Psoas muscle (tissue), 8 donors: Measurements from ENCODE around the gene DLG4. TPM values are rescaled to one million over a fixed set of nuclear protein-coding genes. Genes with fewer than 3 reads are reported as not detected.

Experiments
- ATAC-seq, 4 donors: fragments of 200-7000 bp; cut with Tn5 transposase; one replicate each; pipeline ENCODE4 v1.9.1; 2020; ENCODE audit warnings: moderate library complexity in 3 of 4, mild to moderate bottlenecking in 2 of 4
- DNase-seq, 2 donors: peaks; one replicate each; pipeline ENCODE4 v3.0.0-alpha.2; 2020
- H3K27ac ChIP-seq: fragments of 200-600 bp; one replicate; pipeline ENCODE4 v1.8.0; 2022
- H3K27me3 ChIP-seq, 3 donors: fragments of 200-600 bp in 1 of 3; one replicate each; pipeline versions ENCODE4 v1.6.1 to v1.8.0; 2013 to 2022; ENCODE audit warnings: low read length in 2 of 3, mild to moderate bottlenecking in 2 of 3, moderate library complexity in 1 of 3; ENCODE audit not compliant: insufficient read depth in 3 of 3
- H3K36me3 ChIP-seq, 2 donors: fragments of 200-600 bp in 1 of 2; one replicate each; pipeline versions ENCODE4 v1.6.1 to v1.8.0; 2013 to 2022; ENCODE audit warnings: low read depth in 1 of 2, mild to moderate bottlenecking in 1 of 2, moderate library complexity in 1 of 2; ENCODE audit not compliant: insufficient read depth in 1 of 2
- H3K4me1 ChIP-seq: fragments of 200-600 bp; one replicate; pipeline ENCODE4 v1.8.0; 2022
- H3K4me3 ChIP-seq: fragments of 200-600 bp; one replicate; pipeline ENCODE4 v1.8.0; 2022; ENCODE audit warnings: mild to moderate bottlenecking
- H3K9me3 ChIP-seq: fragments of 200-600 bp; one replicate; pipeline ENCODE4 v1.8.0; 2022
- WGBS, 3 donors: extraction: QIAGEN DNeasy Blood & Tissue Kit; methylation state at CpG; one replicate each; pipeline versions ENCODE4 v1.1.6 to v1.1.7; 2013; 5-methylcytosine and 5-hydroxymethylcytosine counted together
- intact Hi-C, 2 donors: fragments of 100-400 bp; cut with DNase I; formaldehyde crosslinking; loops; one replicate each; pipeline versions ENCODE4 v1.11.0 to v1.14.2; 2022
- polyA plus RNA-seq, 3 donors: library from polyadenylated mRNA; stranded (reverse); fragments of 200-250 nt; gene quantifications; one replicate each; pipeline ENCODE4 v1.2.3, GENCODE V29; 2013
- total RNA-seq, 4 donors: library from RNA; stranded (reverse); fragmentation: NEBNext Ultra II Directional in 2 of 4; extraction: Animal tissue kit (Norgen Biotek cat#: 25700) in 2 of 4; gene quantifications; one replicate each; pipeline versions ENCODE4 v1.2.1 to v1.2.4, GENCODE V29; 2021 to 2023
- TF ChIP-seq, protein P1 (sequence below): fragments of 200-600 bp; IDR thresholded peaks from one replicate; pipeline ENCODE4 v1.8.0; 2022; ENCODE audit warnings: antibody characterized with exemption
- donor health status: healthy with polysubstance abuse.
- donor health status: DM: no; HTN: no; CAD: no; lungs with moderate emphysema.
- donor health status: Bipolar disorder and iron deficiency.
- donor health status: healthy.
- donor health status: DM: yes; HTN: yes; CAD: no.
- donor health status: DM: no; HTN: no; CAD: no.
- donor health status: DM: no; HTN: no; CAD: no.
- donor health status: DM: yes; HTN: yes; CAD: no.

The DLG4 gene
- total and polyA plus RNA-seq, 7 donors: 1.5 to 8.9 (median 5.0) TPM

- intact Hi-C loops: loop anchor here in 1 of 2 donors (2.0 kb wide), 1 partner anchor 87 kb away; no protein-coding TSS in a partner anchor
- TF ChIP-seq, protein P1, sequence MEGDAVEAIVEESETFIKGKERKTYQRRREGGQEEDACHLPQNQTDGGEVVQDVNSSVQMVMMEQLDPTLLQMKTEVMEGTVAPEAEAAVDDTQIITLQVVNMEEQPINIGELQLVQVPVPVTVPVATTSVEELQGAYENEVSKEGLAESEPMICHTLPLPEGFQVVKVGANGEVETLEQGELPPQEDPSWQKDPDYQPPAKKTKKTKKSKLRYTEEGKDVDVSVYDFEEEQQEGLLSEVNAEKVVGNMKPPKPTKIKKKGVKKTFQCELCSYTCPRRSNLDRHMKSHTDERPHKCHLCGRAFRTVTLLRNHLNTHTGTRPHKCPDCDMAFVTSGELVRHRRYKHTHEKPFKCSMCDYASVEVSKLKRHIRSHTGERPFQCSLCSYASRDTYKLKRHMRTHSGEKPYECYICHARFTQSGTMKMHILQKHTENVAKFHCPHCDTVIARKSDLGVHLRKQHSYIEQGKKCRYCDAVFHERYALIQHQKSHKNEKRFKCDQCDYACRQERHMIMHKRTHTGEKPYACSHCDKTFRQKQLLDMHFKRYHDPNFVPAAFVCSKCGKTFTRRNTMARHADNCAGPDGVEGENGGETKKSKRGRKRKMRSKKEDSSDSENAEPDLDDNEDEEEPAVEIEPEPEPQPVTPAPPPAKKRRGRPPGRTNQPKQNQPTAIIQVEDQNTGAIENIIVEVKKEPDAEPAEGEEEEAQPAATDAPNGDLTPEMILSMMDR: no peak
- ATAC-seq (no peak), DNase-seq (peak; percentile 30 to 53)
- H3K36me3 ChIP-seq: no peaks in the 10 kb centered on the region
- H3K27me3 ChIP-seq: peaks cover 0 to 68% (median 3%) of the 10 kb centered on the region in 3 donors
- WGBS, 3 donors: 37 to 39% (median 38%) methylated on average over 13 of the region's 13 CpGs
- no peaks in the 10 kb centered on the region for H3K9me3 ChIP-seq
- H3K4me1 ChIP-seq: no peaks in the 10 kb centered on the region
- no peak overlapping the region for H3K27ac ChIP-seq
- H3K4me3 ChIP-seq: no peak overlapping the region
These were observed 82.3 kb downstream of the DLG4 start for GRCh38 chr17:7137171-7137943.

Other genes starting within 250 kb of the DLG4 start
Only the 30 nearest of the 33 such genes appear.
- 100 to 1,000 TPM; 113 to 148 (median 139) TPM for gene RNASEK, start 207.2 kb downstream of the DLG4 start, total RNA-seq
- gene RNASEK, start 207.2 kb downstream of the DLG4 start, polyA plus RNA-seq: 100 to 1,000 TPM; 233 to 321 (median 236) TPM
- gene BCL6B, start 196.8 kb downstream of the DLG4 start, total RNA-seq: 10 to 100 TPM in 2 of 4 donors, 1 to 10 TPM in 2; 6.1 to 11.9 (median 10.1) TPM
- 1 to 10 TPM; 2.0 to 4.4 (median 4.3) TPM for gene BCL6B, start 196.8 kb downstream of the DLG4 start, polyA plus RNA-seq
- 1 to 10 TPM in 1 of 4 donors, under 1 TPM in 3; 0.57 to 1.5 (median 0.72) TPM for gene SLC16A13, start 183.8 kb downstream of the DLG4 start, total RNA-seq
- under 1 TPM; 0.17 to 0.40 (median 0.40) TPM for gene SLC16A13, start 183.8 kb downstream of the DLG4 start, polyA plus RNA-seq
- gene SLC16A11, start 175.7 kb downstream of the DLG4 start, total RNA-seq: under 1 TPM in 2 of 4 donors, not detected in 2; 0.36 to 0.42 TPM
- 1 to 10 TPM in 1 of 3 donors, under 1 TPM in 2; 0.34 to 1.2 (median 0.77) TPM for gene SLC16A11, start 175.7 kb downstream of the DLG4 start, polyA plus RNA-seq
- gene CLEC10A, start 139.6 kb downstream of the DLG4 start, total RNA-seq: 1 to 10 TPM; 1.9 to 4.9 (median 2.4) TPM
- gene CLEC10A, start 139.6 kb downstream of the DLG4 start, polyA plus RNA-seq: 1 to 10 TPM in 1 of 3 donors, under 1 TPM in 2; 0.69 to 2.4 (median 0.87) TPM
- gene ASGR2, start 105.0 kb downstream of the DLG4 start, total RNA-seq: under 1 TPM in 2 of 4 donors, not detected in 2; 0.34 to 0.62 TPM
- under 1 TPM in 2 of 3 donors, not detected in 1; 0.04 to 0.25 TPM for gene ASGR2, start 105.0 kb downstream of the DLG4 start, polyA plus RNA-seq
- gene ASGR1, start 40.5 kb downstream of the DLG4 start, total RNA-seq: under 1 TPM in 2 of 4 donors, not detected in 2; 0.26 to 0.39 TPM
- gene ASGR1, start 40.5 kb downstream of the DLG4 start, polyA plus RNA-seq: under 1 TPM; 0.08 to 0.23 (median 0.21) TPM
- gene ACADVL, start 102 bp upstream of the DLG4 start, total RNA-seq: 1,000 to 10,000 TPM in 3 of 4 donors, 100 to 1,000 TPM in 1; 987 to 1,310 (median 1,099) TPM
- gene ACADVL, start 102 bp upstream of the DLG4 start, polyA plus RNA-seq: 1,000 to 10,000 TPM in 1 of 3 donors, 100 to 1,000 TPM in 2; 538 to 1,030 (median 946) TPM
- 10 to 100 TPM; 11.4 to 19.6 (median 13.8) TPM for gene DVL2, start 14.7 kb upstream of the DLG4 start, total RNA-seq
- 10 to 100 TPM; 10.0 to 22.1 (median 10.0) TPM for gene DVL2, start 14.7 kb upstream of the DLG4 start, polyA plus RNA-seq
- gene PHF23, start 19.6 kb upstream of the DLG4 start, total RNA-seq: 10 to 100 TPM; 20.9 to 28.8 (median 27.7) TPM
- 10 to 100 TPM; 24.0 to 43.3 (median 29.4) TPM for gene PHF23, start 19.6 kb upstream of the DLG4 start, polyA plus RNA-seq
- 100 to 1,000 TPM; 447 to 492 (median 481) TPM for gene GABARAP, start 22.6 kb upstream of the DLG4 start, total RNA-seq
- gene GABARAP, start 22.6 kb upstream of the DLG4 start, polyA plus RNA-seq: 100 to 1,000 TPM; 344 to 569 (median 510) TPM
- 100 to 1,000 TPM; 208 to 332 (median 254) TPM for gene CTDNEP1, start 31.9 kb upstream of the DLG4 start, total RNA-seq
- gene CTDNEP1, start 31.9 kb upstream of the DLG4 start, polyA plus RNA-seq: 100 to 1,000 TPM; 171 to 281 (median 196) TPM
- gene ELP5, start 32.4 kb upstream of the DLG4 start, total RNA-seq: 10 to 100 TPM; 55.7 to 87.0 (median 74.8) TPM
- 100 to 1,000 TPM in 1 of 3 donors, 10 to 100 TPM in 2; 50.4 to 104 (median 86.0) TPM for gene ELP5, start 32.4 kb upstream of the DLG4 start, polyA plus RNA-seq
- 1 to 10 TPM in 2 of 4 donors, under 1 TPM in 1, not detected in 1; 0.57 to 1.0 (median 1.0) TPM for gene CLDN7, start 42.6 kb upstream of the DLG4 start, total RNA-seq
- 1 to 10 TPM in 1 of 3 donors, under 1 TPM in 2; 0.48 to 1.1 (median 0.83) TPM for gene CLDN7, start 42.6 kb upstream of the DLG4 start, polyA plus RNA-seq
- gene SLC2A4, start 61.9 kb upstream of the DLG4 start, total RNA-seq: 100 to 1,000 TPM in 3 of 4 donors, 10 to 100 TPM in 1; 50.9 to 257 (median 139) TPM
- gene SLC2A4, start 61.9 kb upstream of the DLG4 start, polyA plus RNA-seq: 100 to 1,000 TPM in 1 of 3 donors, 10 to 100 TPM in 2; 19.4 to 127 (median 33.8) TPM
- 1 to 10 TPM in 1 of 4 donors, under 1 TPM in 3; 0.37 to 1.0 (median 0.75) TPM for gene YBX2, start 74.8 kb upstream of the DLG4 start, total RNA-seq
- gene YBX2, start 74.8 kb upstream of the DLG4 start, polyA plus RNA-seq: 1 to 10 TPM in 1 of 3 donors, under 1 TPM in 2; 0.14 to 1.8 (median 0.21) TPM
- gene EIF5A, start 87.8 kb upstream of the DLG4 start, total RNA-seq: 100 to 1,000 TPM; 293 to 730 (median 567) TPM
- gene EIF5A, start 87.8 kb upstream of the DLG4 start, polyA plus RNA-seq: 1,000 to 10,000 TPM in 1 of 3 donors, 100 to 1,000 TPM in 2; 468 to 1,107 (median 518) TPM
- 100 to 1,000 TPM in 1 of 4 donors, 10 to 100 TPM in 3; 71.8 to 101 (median 82.5) TPM for gene GPS2, start 95.5 kb upstream of the DLG4 start, total RNA-seq
- gene GPS2, start 95.5 kb upstream of the DLG4 start, polyA plus RNA-seq: 100 to 1,000 TPM; 139 to 197 (median 146) TPM
- gene NEURL4, start 109.5 kb upstream of the DLG4 start, total RNA-seq: 10 to 100 TPM; 24.0 to 53.8 (median 32.6) TPM
- 10 to 100 TPM; 20.7 to 38.7 (median 22.9) TPM for gene NEURL4, start 109.5 kb upstream of the DLG4 start, polyA plus RNA-seq
- 10 to 100 TPM; 12.2 to 20.7 (median 15.7) TPM for gene ACAP1, start 116.7 kb upstream of the DLG4 start, total RNA-seq
- gene ACAP1, start 116.7 kb upstream of the DLG4 start, polyA plus RNA-seq: 10 to 100 TPM in 1 of 3 donors, 1 to 10 TPM in 2; 1.9 to 11.9 (median 2.4) TPM
- gene KCTD11, start 132.3 kb upstream of the DLG4 start, total RNA-seq: 1 to 10 TPM; 4.5 to 5.2 (median 5.1) TPM
- gene KCTD11, start 132.3 kb upstream of the DLG4 start, polyA plus RNA-seq: 10 to 100 TPM in 1 of 3 donors, 1 to 10 TPM in 2; 2.9 to 13.2 (median 9.9) TPM
- gene TMEM95, start 135.3 kb upstream of the DLG4 start, total RNA-seq: not detected
- not detected for gene TMEM95, start 135.3 kb upstream of the DLG4 start, polyA plus RNA-seq
- under 1 TPM; 0.56 to 0.86 (median 0.78) TPM for gene TNK1, start 161.3 kb upstream of the DLG4 start, total RNA-seq
- gene TNK1, start 161.3 kb upstream of the DLG4 start, polyA plus RNA-seq: 1 to 10 TPM in 1 of 3 donors, under 1 TPM in 2; 0.57 to 1.7 (median 0.98) TPM
- 10 to 100 TPM; 13.9 to 16.2 (median 15.1) TPM for gene PLSCR3, start 174.7 kb upstream of the DLG4 start, total RNA-seq
- gene PLSCR3, start 174.7 kb upstream of the DLG4 start, polyA plus RNA-seq: 10 to 100 TPM; 16.6 to 20.5 (median 18.7) TPM
- gene TMEM256, start 184.3 kb upstream of the DLG4 start, total RNA-seq: 10 to 100 TPM; 47.1 to 80.4 (median 53.5) TPM
- gene TMEM256, start 184.3 kb upstream of the DLG4 start, polyA plus RNA-seq: 10 to 100 TPM; 62.4 to 75.4 (median 69.7) TPM
- gene NLGN2, start 188.0 kb upstream of the DLG4 start, total RNA-seq: 10 to 100 TPM in 1 of 4 donors, 1 to 10 TPM in 3; 6.5 to 11.5 (median 7.4) TPM
- 1 to 10 TPM; 2.8 to 3.1 (median 2.9) TPM for gene NLGN2, start 188.0 kb upstream of the DLG4 start, polyA plus RNA-seq
- not detected for gene SPEM1, start 200.5 kb upstream of the DLG4 start, total RNA-seq
- under 1 TPM in 1 of 3 donors, not detected in 2; 0.06 TPM for gene SPEM1, start 200.5 kb upstream of the DLG4 start, polyA plus RNA-seq
- not detected for gene SPEM2, start 205.8 kb upstream of the DLG4 start, total RNA-seq
- under 1 TPM in 1 of 3 donors, not detected in 2; 0.03 TPM for gene SPEM2, start 205.8 kb upstream of the DLG4 start, polyA plus RNA-seq
- gene SPEM3, start 209.0 kb upstream of the DLG4 start, total RNA-seq: not detected
- under 1 TPM in 1 of 3 donors, not detected in 2; 0.01 TPM for gene SPEM3, start 209.0 kb upstream of the DLG4 start, polyA plus RNA-seq
- gene TMEM102, start 215.6 kb upstream of the DLG4 start, total RNA-seq: under 1 TPM; 0.41 to 0.95 (median 0.68) TPM
- 1 to 10 TPM in 2 of 3 donors, under 1 TPM in 1; 0.84 to 3.2 (median 1.7) TPM for gene TMEM102, start 215.6 kb upstream of the DLG4 start, polyA plus RNA-seq